Mesenteric fat pad (tissue), 1 donor: Measurements from ENCODE around the gene TENT5C. TPM values are rescaled to one million over a fixed set of nuclear protein-coding genes. Genes with fewer than 3 reads are reported as not detected.
A peak's percentile ranks its signal among the peaks of the same experiment; 100 is the strongest.

Experiments used
- DNase-seq: peaks from one replicate; pipeline ENCODE4 v3.0.0-alpha.2; 2020; ENCODE audit warnings: low spot score
- total RNA-seq: library from RNA; stranded (reverse); fragmentation: NEBNext Ultra II Directional; extraction: Animal tissue kit (Norgen Biotek cat#: 25700); gene quantifications from one replicate; pipeline ENCODE4 v1.2.1, GENCODE V29; 2021
- donor health status: DM: yes; HTN: yes; CAD: no.

Gene TENT5C
- total RNA-seq, 1 donor from 2014 or later: 2.5 TPM

- peak; percentile 60 for DNase-seq
These were observed 27.6 kb downstream of the TENT5C start for GRCh38 chr1:117633423-117633822.

GRCh38 chr1:117633936-117634335 lies 28.1 kb downstream of the TENT5C start:
- DNase-seq: peak; percentile 43

GRCh38 chr1:117634631-117635030 lies 28.8 kb downstream of the TENT5C start:
- DNase-seq: peak; percentile 33

- DNase-seq: peak; percentile 24
These were observed 30.0 kb downstream of the TENT5C start for GRCh38 chr1:117635805-117636204.

- DNase-seq: peak; percentile 45
These were observed 31.0 kb downstream of the TENT5C start for GRCh38 chr1:117636637-117637425.

- peak; percentile 16 for DNase-seq
These were observed 32.3 kb downstream of the TENT5C start for GRCh38 chr1:117638141-117638540.

- DNase-seq: no peak
These were observed 32.9 kb downstream of the TENT5C start for GRCh38 chr1:117638759-117639158.

DNA sequence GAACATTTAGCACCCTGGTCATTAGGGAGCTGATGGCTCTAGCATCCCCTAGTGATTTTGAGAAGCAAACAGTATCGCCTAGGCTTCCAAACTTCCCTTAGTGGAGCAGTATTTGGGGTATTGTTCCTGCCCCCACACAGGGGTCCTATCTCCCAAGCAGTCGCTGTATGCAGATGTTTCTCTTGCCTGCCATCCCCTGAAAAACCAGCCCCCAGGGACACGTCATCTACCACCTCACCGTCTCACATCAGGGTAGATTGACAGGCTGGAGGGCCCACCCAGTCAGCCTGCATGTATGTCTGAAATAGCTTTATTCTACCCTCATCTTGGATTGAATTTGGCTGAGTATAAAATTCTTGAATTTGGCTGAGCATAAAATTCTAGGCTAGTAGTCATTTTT lies 33.9 kb downstream of the TENT5C start:
- no peak for DNase-seq

- no peak for DNase-seq
These were observed 35.7 kb downstream of the TENT5C start for GRCh38 chr1:117641536-117641935.

- no peak for DNase-seq
These were observed 37.1 kb downstream of the TENT5C start for GRCh38 chr1:117642963-117643362.

DNA sequence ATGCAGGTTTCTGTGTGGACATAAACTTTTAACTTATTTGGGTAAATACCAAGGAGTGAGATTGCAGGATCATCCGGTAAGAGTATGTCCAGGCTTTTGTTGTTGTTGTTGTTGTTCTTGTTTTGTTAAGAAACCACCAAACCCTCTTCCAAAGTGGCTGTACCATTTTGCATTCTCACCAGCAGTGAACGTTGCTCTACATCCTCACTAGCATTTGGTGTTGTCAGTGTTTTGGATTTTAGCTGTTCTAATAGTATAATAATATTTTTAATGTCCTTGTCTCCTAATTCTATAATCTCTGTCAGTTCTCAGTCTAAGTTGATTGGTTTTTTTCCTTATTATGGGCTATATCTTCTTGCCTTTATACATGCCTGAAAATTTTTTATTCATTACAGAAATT lies 37.8 kb downstream of the TENT5C start:
- no peak for DNase-seq

DNA sequence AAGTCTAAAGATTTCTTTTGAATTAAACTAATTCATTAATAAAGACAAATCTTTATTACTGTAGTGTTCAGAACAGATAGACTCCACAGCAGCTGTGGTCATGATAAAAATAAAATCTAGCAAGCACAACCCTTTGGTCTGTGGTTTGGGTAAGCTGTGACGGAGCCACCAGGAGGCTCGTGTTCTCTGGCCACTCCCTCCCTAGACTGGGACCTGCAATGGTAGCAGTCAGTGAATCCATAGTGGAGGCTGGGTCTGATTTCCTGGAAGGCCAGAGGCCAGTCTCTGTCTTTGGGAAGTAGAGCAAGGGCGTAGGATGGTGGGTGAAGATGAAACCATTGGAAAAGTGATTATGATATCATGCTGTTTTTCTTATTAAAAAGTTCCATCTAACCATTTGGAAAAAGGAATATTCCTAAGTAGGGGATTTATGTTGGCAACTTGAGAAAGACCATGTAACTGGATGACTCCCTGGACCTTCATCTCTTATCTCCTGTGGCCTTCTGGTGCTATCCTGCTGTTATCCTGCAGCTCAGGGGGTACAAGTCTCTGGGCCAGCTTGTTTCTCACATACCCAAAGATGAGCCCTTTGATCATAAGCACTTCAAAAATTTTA lies 39.0 kb downstream of the TENT5C start:
- DNase-seq: no peak

GRCh38 chr1:117645343-117645742 lies 39.5 kb downstream of the TENT5C start:
- no peak for DNase-seq

DNA sequence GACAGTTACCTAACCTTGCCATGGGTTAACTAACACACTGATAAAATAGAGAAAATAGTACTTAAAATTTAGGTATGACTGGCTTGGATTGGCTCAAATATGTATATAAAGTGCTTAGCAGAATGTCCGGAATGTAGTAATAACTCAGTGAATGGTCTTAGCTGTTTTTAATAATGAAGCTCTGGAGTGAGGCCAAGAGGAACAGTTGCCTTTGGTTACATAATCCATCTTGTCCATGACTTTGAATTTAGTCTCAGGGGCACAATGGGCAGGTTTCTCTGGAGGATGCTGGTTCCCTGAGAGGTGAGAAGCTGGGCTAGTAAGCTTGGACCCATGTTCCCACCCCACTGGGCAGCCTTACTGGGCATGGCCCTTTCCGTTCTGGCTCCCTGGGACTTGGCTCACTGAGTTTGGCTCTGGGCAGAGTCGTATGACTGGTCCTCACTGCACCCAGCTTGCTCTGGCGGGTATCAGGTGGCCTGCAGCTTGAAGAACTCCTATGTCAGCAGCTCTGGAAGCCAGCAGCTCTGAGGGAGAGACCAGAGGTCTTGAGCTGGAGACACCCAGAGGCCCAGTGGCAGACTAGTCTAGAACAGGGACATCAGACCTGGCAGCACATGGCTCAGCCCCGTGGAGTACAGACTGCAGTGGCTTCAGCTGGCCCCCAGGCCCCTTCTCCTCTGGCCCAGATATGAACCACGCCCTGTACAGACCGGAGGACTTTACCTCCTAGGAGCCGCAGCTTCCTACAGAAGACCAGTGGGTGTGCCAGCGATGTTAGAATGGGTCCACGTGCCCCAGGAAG lies 40.4 kb downstream of the TENT5C start:
- DNase-seq: no peak

GRCh38 chr1:117646956-117647355 lies 41.1 kb downstream of the TENT5C start:
- no peak for DNase-seq

- no peak for DNase-seq
These were observed 42.2 kb downstream of the TENT5C start for GRCh38 chr1:117648015-117648414.

GRCh38 chr1:117650840-117651568 lies 45.2 kb downstream of the TENT5C start:
- no peak for DNase-seq

GRCh38 chr1:117651616-117652015 lies 45.8 kb downstream of the TENT5C start:
- DNase-seq: no peak

GRCh38 chr1:117652421-117652820 lies 46.6 kb downstream of the TENT5C start:
- peak; percentile 11 for DNase-seq

GRCh38 chr1:117653195-117653594 lies 47.3 kb downstream of the TENT5C start:
- DNase-seq: no peak

DNA sequence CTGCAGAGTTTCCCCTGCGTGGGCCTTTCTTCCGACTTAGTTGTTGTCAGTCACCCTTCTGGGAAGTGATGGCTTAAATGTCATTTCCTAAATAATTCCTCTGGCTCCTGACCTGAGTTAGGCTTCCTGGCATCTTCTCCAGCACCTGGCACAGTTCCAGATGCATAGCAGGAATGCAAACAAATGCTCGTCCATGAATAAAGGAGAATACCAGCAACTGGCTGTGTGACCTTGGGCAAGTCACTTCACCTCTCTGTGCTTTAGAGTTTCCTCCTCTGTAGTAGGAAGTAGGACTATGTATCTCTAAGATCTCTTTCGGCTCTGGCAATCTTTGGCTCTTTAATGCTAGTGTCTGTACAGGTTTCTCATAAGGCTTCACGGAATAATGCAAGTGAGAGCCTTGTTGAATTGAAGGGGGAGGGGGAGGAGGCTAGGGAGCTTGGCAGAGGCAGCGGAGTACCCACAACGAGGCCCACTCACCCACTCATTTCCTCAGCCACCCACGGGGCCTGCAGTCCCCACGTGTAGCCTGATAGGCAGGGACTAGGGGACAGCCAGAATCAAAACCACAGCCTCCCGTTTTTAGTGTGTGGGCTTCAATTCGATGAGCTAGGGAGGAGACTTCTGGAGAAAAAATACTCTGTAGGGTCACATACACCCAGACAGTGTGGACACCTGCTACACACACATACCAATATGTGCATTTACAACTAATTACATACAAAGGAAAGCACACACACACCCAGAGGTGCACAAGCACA lies 48.1 kb downstream of the TENT5C start:
- peak; percentile 59 for DNase-seq
